ENCODE measurements around the gene SMC3. TPM values are rescaled to one million over a fixed set of nuclear protein-coding genes. Genes with fewer than 3 reads are reported as not detected.

Gene SMC3
- total RNA-seq = 10 to 100 TPM; 66.0 to 75.9 TPM
- polyA plus RNA-seq (2013, experiment 1 of 2) = 82.0 TPM
- polyA plus RNA-seq (2013, experiment 2 of 2) = 83.0 TPM
- long read RNA-seq, experiment 1, full-length matches to known transcripts = 10 of 40 reads
- long read RNA-seq, experiment 1, partial matches to known transcripts = 30 of 40 reads
- long read RNA-seq, experiment 1, other reads (novel, unspliced or antisense) = 0 of 40 reads
- long read RNA-seq, experiment 2, full-length matches to known transcripts = 182 of 206 reads
- long read RNA-seq, experiment 2, partial matches to known transcripts = 19 of 206 reads
- long read RNA-seq, experiment 2, other reads (novel, unspliced or antisense) = 5 of 206 reads
- long read RNA-seq, experiment 3, full-length matches to known transcripts = 11 of 132 reads
- long read RNA-seq, experiment 3, partial matches to known transcripts = 116 of 132 reads
- long read RNA-seq, experiment 3, other reads (novel, unspliced or antisense) = 5 of 132 reads
- long read RNA-seq, experiment 4, full-length matches to known transcripts = 2 of 155 reads
- long read RNA-seq, experiment 4, partial matches to known transcripts = 149 of 155 reads
- long read RNA-seq, experiment 4, other reads (novel, unspliced or antisense) = 4 of 155 reads

DNA sequence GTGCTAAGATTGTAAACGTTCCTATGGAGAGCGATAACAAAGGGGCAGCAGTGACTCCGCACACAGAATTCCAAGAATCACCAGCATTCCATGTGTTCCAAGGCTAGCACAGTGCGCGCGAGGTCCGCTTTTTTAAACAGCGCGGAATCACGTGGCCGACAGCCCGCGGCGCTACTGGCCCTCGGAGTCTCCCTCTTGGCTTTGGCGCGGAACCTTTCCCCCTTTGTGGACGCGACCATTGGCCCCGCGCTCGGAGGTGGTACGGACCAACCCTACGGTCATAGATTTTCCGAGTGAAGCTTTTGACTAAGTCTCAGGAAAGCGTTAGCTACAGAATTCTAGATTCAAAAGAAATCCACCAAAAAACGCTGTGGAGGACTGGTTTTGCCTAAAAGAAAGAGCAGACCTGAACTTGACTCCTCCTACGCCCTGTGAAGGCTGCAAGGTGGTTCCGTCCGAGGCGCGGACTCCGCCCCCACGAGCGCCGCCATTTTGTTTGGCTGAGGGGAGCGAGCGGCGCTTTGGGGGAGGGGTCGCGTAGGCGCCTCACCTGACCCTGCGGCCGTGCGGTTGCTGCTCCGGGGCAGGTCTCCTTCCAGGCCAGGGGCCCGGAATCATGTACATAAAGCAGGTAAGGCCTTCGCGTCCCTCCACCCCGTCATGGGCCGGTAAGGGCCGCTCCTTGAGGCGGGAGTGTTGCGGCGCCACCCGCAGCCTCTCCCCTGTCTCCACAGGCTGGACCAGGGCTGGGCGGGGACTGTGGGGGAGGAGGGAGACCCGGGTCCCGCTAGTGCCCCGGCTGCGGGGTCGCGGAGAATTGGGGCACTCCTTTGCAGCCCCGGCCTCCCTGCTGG lies at the start of gene SMC3:
TSS of gene SMC3 (plus strand) at position 495 of the 854 bp plus-strand sequence. CDS start at position 617, 122 bp downstream.
- H3K4me1 Mint-ChIP-seq = peaks cover 29% of the 10 kb centered on the region
- WGBS, 2 experiments (ENCODE audit: insufficient coverage in 1 of 2, insufficient read length in 1 of 2) = 0% methylated on average over 19 to 64 of the region's 64 CpGs

DNA sequence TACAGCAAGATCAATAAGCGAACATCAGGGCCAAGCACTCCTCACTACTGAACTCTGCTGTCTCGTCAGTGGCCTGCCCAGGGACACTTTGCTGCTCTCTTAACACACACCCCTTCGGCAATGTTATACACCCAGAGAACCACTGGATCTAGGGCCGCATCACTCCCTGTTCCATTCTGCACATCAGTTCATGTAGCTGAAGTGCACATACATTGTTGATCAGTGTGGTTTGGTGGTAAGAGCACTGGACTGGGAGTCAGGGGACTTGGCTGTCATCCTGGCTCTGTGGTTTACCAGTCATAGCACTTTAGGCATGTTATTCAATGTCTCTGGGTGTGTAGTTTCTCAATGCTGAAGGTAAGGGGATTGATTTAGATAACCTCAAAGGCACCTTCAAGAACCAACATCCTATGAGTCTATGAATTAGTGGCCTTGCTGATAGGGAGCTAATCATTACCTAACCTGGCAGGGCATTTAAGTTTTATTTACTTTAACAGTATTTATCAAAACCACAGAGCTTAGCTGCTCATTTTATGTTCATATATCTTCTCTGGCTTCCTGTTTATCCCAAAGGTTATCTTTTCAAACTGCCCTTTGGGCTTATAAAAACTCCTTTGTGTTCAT lies 45.0 kb upstream of the SMC3 start:
- no peaks in the 10 kb centered on the region for H3K36me3 Mint-ChIP-seq (ENCODE audit: low read depth)
- H3K9ac ChIP-seq (ENCODE audit: extremely low read depth, low read length, poor library complexity, severe bottlenecking) = no peak overlapping the region
- DNase-seq = no peak
- H3K4me1 ChIP-seq (ENCODE audit: control insufficient read depth, insufficient read depth, low read length) = peaks cover 10% of the 10 kb centered on the region
- no peaks in the 10 kb centered on the region for H3K9me3 Mint-ChIP-seq
- 85 to 90% methylated on average over 2 to 4 of the region's 4 CpGs for WGBS, 2 experiments (ENCODE audit: insufficient coverage in 1 of 2, insufficient read length in 1 of 2)
- H3K27ac ChIP-seq (ENCODE audit: low read depth, low read length) = no peak overlapping the region
- no peaks in the 10 kb centered on the region for H3K27me3 ChIP-seq (ENCODE audit: control insufficient read depth, insufficient read depth, low read length, poor library complexity, severe bottlenecking)
- no peaks in the 10 kb centered on the region for H3K27me3 Mint-ChIP-seq (ENCODE audit: insufficient read depth)
- H3K4me1 Mint-ChIP-seq = peaks cover 38% of the 10 kb centered on the region
- H3K4me3 ChIP-seq (ENCODE audit: low read length) = no peak overlapping the region
- H3K4me3 Mint-ChIP-seq = no peak overlapping the region
- peaks cover 15% of the 10 kb centered on the region for H3K36me3 ChIP-seq (ENCODE audit: control insufficient read depth, insufficient read depth, low read length)
- TF ChIP-seq, protein P1, sequence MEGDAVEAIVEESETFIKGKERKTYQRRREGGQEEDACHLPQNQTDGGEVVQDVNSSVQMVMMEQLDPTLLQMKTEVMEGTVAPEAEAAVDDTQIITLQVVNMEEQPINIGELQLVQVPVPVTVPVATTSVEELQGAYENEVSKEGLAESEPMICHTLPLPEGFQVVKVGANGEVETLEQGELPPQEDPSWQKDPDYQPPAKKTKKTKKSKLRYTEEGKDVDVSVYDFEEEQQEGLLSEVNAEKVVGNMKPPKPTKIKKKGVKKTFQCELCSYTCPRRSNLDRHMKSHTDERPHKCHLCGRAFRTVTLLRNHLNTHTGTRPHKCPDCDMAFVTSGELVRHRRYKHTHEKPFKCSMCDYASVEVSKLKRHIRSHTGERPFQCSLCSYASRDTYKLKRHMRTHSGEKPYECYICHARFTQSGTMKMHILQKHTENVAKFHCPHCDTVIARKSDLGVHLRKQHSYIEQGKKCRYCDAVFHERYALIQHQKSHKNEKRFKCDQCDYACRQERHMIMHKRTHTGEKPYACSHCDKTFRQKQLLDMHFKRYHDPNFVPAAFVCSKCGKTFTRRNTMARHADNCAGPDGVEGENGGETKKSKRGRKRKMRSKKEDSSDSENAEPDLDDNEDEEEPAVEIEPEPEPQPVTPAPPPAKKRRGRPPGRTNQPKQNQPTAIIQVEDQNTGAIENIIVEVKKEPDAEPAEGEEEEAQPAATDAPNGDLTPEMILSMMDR (conservative IDR thresholded peaks at IDR 0.05) = no peak
- H3K27ac Mint-ChIP-seq = peak overlapping the region; percentile 26
- no peaks in the 10 kb centered on the region for H3K9me3 ChIP-seq (ENCODE audit: control insufficient read depth, low read length)

More for the DNA sequence above, at the start of gene SMC3:
- Histone ChIP-seq H3K4me3 (ENCODE audit: low read length) (peak within 1 kb of the TSS; percentile 97), H3K9me3 (ENCODE audit: control insufficient read depth, low read length) (no peaks in the 10 kb centered on the region), H3K9ac (ENCODE audit: extremely low read depth, low read length, poor library complexity, severe bottlenecking) (peak within 1 kb of the TSS; percentile 99), H3K4me1 (ENCODE audit: control insufficient read depth, insufficient read depth, low read length) (no peaks in the 10 kb centered on the region), H3K27me3 (ENCODE audit: control insufficient read depth, insufficient read depth, low read length, poor library complexity, severe bottlenecking) (no peaks in the 10 kb centered on the region), H3K36me3 (ENCODE audit: control insufficient read depth, insufficient read depth, low read length) (peaks cover 23% of the 10 kb centered on the region), H3K27ac (ENCODE audit: low read depth, low read length) (peak within 1 kb of the TSS; percentile 99)
- Mint-ChIP-seq H3K4me3 (peak within 1 kb of the TSS; percentile 94), H3K9me3 (no peaks in the 10 kb centered on the region), H3K27me3 (ENCODE audit: insufficient read depth) (no peaks in the 10 kb centered on the region), H3K27ac (peak within 1 kb of the TSS; percentile 100), H3K36me3 (ENCODE audit: low read depth) (peaks cover 7% of the 10 kb centered on the region)
- peak; percentile 98 for DNase-seq
- TF ChIP-seq, protein P1 (conservative IDR thresholded peaks at IDR 0.05) = no peak

DNA sequence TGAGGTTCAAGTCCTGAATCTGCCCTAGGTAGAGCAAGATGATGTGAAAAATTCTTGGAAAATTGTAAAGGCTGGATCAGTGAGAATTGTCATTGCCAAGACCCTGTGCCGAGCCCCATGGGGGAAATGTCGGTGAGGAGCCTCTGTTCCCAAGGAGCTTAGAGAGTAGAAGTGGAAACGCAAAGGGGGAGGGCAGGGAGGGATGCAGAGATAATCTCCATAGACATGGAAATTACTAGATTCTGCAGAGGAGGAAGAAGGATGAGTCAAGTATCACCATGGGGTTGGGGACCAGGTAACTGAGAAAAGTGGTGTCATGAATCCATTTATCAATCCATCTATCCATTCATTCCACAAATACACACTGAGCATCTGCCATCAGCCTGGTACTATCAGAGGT lies 43.8 kb upstream of the SMC3 start:
- TF ChIP-seq, protein P1 (conservative IDR thresholded peaks at IDR 0.05) = no peak
- peaks cover 15% of the 10 kb centered on the region for H3K36me3 ChIP-seq (ENCODE audit: control insufficient read depth, insufficient read depth, low read length)
- no peak overlapping the region for H3K27ac Mint-ChIP-seq
- DNase-seq = peak; percentile 53
- no peaks in the 10 kb centered on the region for H3K27me3 ChIP-seq (ENCODE audit: control insufficient read depth, insufficient read depth, low read length, poor library complexity, severe bottlenecking)
- WGBS, 2 experiments (ENCODE audit: insufficient coverage in 1 of 2, insufficient read length in 1 of 2) = 66 to 68% methylated on average over 2 to 3 of the region's 3 CpGs
- H3K27ac ChIP-seq (ENCODE audit: low read depth, low read length) = no peak overlapping the region
- H3K4me3 Mint-ChIP-seq = no peak overlapping the region
- H3K4me1 Mint-ChIP-seq = peaks cover 46% of the 10 kb centered on the region
- H3K9me3 ChIP-seq (ENCODE audit: control insufficient read depth, low read length) = no peaks in the 10 kb centered on the region
- H3K27me3 Mint-ChIP-seq (ENCODE audit: insufficient read depth) = no peaks in the 10 kb centered on the region
- H3K9me3 Mint-ChIP-seq = no peaks in the 10 kb centered on the region
- no peaks in the 10 kb centered on the region for H3K36me3 Mint-ChIP-seq (ENCODE audit: low read depth)
- no peak overlapping the region for H3K4me3 ChIP-seq (ENCODE audit: low read length)
- no peak overlapping the region for H3K9ac ChIP-seq (ENCODE audit: extremely low read depth, low read length, poor library complexity, severe bottlenecking)
- H3K4me1 ChIP-seq (ENCODE audit: control insufficient read depth, insufficient read depth, low read length) = peaks cover 10% of the 10 kb centered on the region
